ENCODE results near the gene MADD. TPM values are rescaled to one million over a fixed set of nuclear protein-coding genes. Genes with fewer than 3 reads are reported as not detected.

Gene MADD
- total RNA-seq, 1 experiment from 2014 or later = 41.0 TPM

DNA sequence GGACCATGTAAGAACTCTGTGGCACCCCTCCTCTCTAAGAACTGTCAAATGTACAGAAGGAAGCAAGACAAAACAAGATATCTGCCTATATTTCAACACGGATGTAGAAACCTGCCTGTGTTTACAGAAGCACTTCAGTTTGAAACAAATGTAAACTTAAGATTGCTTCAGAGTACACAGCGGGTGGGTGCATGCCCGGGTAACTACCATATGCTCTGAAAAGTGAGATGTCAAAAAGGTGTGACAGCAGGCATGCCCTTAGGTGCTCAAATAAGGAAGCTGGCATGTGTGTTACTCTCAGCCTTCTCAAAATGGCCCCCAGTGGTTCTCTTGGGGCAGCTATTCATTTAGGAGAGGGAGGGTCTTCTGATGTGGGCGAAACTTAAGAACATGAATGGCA lies 26.5 kb upstream of the MADD start:
- no peak overlapping the region for H3K4ac ChIP-seq (ENCODE audit: low read depth, low read length)
- no peak overlapping the region for H2AK5ac ChIP-seq (ENCODE audit: insufficient read length, low read length)
- no peaks in the 10 kb centered on the region; the same call in 1 of the 2 replicates for H3K27me3 Mint-ChIP-seq (ENCODE audit: low read depth)
- no peak overlapping the region for H2AFZ ChIP-seq (ENCODE audit: low read length)
- H3K23ac ChIP-seq (ENCODE audit: insufficient read length, low read depth, low read length) = no peak overlapping the region
- no peak overlapping the region for H2BK5ac ChIP-seq (ENCODE audit: insufficient read length, low read length)
- H3K36me3 Mint-ChIP-seq (ENCODE audit: insufficient read depth in 1 of 3, low read depth in 3 of 3) = peaks cover 6 to 82% (median 73%) of the 10 kb centered on the region in 3 experiments; a peak in 6 of 7 replicates
- no peak overlapping the region for H3K9ac ChIP-seq (ENCODE audit: extremely low read depth, insufficient read length, low read length)
- peaks cover 6% of the 10 kb centered on the region in 2 experiments for H3K4me1 Mint-ChIP-seq
- no peaks in the 10 kb centered on the region for H3K79me2 ChIP-seq (ENCODE audit: insufficient read depth, low read length)
- H3K79me1 ChIP-seq (ENCODE audit: insufficient read depth, low read depth, low read length, poor library complexity, severe bottlenecking) = no peaks in the 10 kb centered on the region
- H3K4me3 Mint-ChIP-seq = no peak overlapping the region; a peak in 1 of 5 replicates
- H2BK120ac ChIP-seq (ENCODE audit: low read depth, low read length, poor library complexity, severe bottlenecking) = no peak overlapping the region
- H3K27ac ChIP-seq (ENCODE audit: insufficient read length, low read depth, low read length) = no peak overlapping the region
- H3K23me2 ChIP-seq (ENCODE audit: insufficient read length, low read depth, low read length, poor library complexity, severe bottlenecking) = peaks cover 3% of the 10 kb centered on the region
- no peak overlapping the region for H3T11ph ChIP-seq (ENCODE audit: low read length)
- H3K9me3 ChIP-seq (ENCODE audit: control insufficient read depth, low read depth, low read length) = no peaks in the 10 kb centered on the region
- no peak overlapping the region; a peak in 1 of 7 replicates for H3K27ac Mint-ChIP-seq
- H4K91ac ChIP-seq (ENCODE audit: insufficient read length, low read depth, low read length) = no peak overlapping the region
- no peaks in the 10 kb centered on the region for H3K27me3 ChIP-seq (ENCODE audit: insufficient read depth, low read length)
- no peak overlapping the region for H4K8ac ChIP-seq (replicated peaks; ENCODE audit: insufficient read length, low read depth, low read length)
- H2BK15ac ChIP-seq (ENCODE audit: low read depth, low read length) = no peak overlapping the region
- no peak overlapping the region for H2BK12ac ChIP-seq (ENCODE audit: insufficient read length, low read depth, low read length)
- peaks cover 5% of the 10 kb centered on the region; the same call in 1 of the 2 replicates for H3K4me1 ChIP-seq (ENCODE audit: insufficient read depth, low read length)
- DNase-seq = no peak
- no peaks in the 10 kb centered on the region for H4K20me1 ChIP-seq (ENCODE audit: control insufficient read depth, insufficient read depth, insufficient read length)
- H4K5ac ChIP-seq (ENCODE audit: insufficient read length, low read depth, low read length) = no peak overlapping the region
- no peaks in the 10 kb centered on the region; a peak in 1 of 5 replicates for H3K9me3 Mint-ChIP-seq
- WGBS (ENCODE audit: extremely low coverage, insufficient read length, low lambda C conversion rate) = no CpG with 5 or more reads among the region's 4 CpGs
- no peak overlapping the region for H3K4me2 ChIP-seq (ENCODE audit: insufficient read depth, insufficient read length, low read length)
- no peak overlapping the region for H3K14ac ChIP-seq (ENCODE audit: insufficient read depth, low read length)
- TF ChIP-seq, protein P1, sequence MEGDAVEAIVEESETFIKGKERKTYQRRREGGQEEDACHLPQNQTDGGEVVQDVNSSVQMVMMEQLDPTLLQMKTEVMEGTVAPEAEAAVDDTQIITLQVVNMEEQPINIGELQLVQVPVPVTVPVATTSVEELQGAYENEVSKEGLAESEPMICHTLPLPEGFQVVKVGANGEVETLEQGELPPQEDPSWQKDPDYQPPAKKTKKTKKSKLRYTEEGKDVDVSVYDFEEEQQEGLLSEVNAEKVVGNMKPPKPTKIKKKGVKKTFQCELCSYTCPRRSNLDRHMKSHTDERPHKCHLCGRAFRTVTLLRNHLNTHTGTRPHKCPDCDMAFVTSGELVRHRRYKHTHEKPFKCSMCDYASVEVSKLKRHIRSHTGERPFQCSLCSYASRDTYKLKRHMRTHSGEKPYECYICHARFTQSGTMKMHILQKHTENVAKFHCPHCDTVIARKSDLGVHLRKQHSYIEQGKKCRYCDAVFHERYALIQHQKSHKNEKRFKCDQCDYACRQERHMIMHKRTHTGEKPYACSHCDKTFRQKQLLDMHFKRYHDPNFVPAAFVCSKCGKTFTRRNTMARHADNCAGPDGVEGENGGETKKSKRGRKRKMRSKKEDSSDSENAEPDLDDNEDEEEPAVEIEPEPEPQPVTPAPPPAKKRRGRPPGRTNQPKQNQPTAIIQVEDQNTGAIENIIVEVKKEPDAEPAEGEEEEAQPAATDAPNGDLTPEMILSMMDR (conservative IDR thresholded peaks at IDR 0.05) = no peak
- no peak overlapping the region for H2BK20ac ChIP-seq (ENCODE audit: low read depth, low read length, poor library complexity, severe bottlenecking)
- no peak overlapping the region for H3K56ac ChIP-seq (ENCODE audit: insufficient read length, low read depth, low read length)
- no peak overlapping the region for H3K18ac ChIP-seq (ENCODE audit: insufficient read length, low read depth, low read length)
